Gastroesophageal sphincter (tissue), 4 donors: ENCODE measurements around the gene MT1G. TPM values are rescaled to one million over a fixed set of nuclear protein-coding genes. Genes with fewer than 3 reads are reported as not detected.

Source experiments
- ATAC-seq: fragments of 150-250 bp; one replicate; pipeline ENCODE4 v1.9.1; 2016; ENCODE audit warnings: mild to moderate bottlenecking, moderate library complexity
- H3K27ac ChIP-seq, 4 donors: fragments of 200-600 bp; sonication (generic) in 3 of 4; 1 replicate in 3 of 4; 2 replicates in 1 of 4; pipeline ENCODE4 v1.5.1; 2016 to 2019
- H3K27me3 ChIP-seq: fragments of 200-600 bp; sonication (generic); one replicate; pipeline ENCODE4 v1.5.1; 2019
- H3K36me3 ChIP-seq, 2 donors: fragments of 200-600 bp; sonication (generic); one replicate each; pipeline ENCODE4 v1.5.1; 2019; ENCODE audit warnings: control low read depth in 1 of 2
- H3K4me1 ChIP-seq, 3 donors: fragments of 200-600 bp; sonication (generic); 1 replicate in 2 of 3; 2 replicates in 1 of 3; pipeline ENCODE4 v1.5.1; 2016 to 2019; ENCODE audit warnings: control low read depth in 2 of 3
- H3K4me3 ChIP-seq, 2 donors: fragments of 200-600 bp; sonication (generic); one replicate each; pipeline ENCODE4 v1.5.1; 2019; ENCODE audit warnings: mild to moderate bottlenecking in 1 of 2, moderate library complexity in 1 of 2
- H3K9me3 ChIP-seq, 3 donors: fragments of 200-600 bp; sonication (generic); one replicate each; pipeline ENCODE4 v1.5.1; 2017 to 2019; ENCODE audit warnings: control low read depth in 2 of 3
- EP300 ChIP-seq: sonication (generic); formaldehyde crosslinking; IDR thresholded peaks from one replicate; pipeline ENCODE4 v1.6.1; 2017; ENCODE audit warnings: antibody characterized with exemption, mild to moderate bottlenecking
- POLR2A ChIP-seq, 2 donors: fragments of 450-650 bp; IDR thresholded peaks; one replicate each; pipeline ENCODE4 v1.6.1; 2017; ENCODE audit warnings: antibody characterized with exemption in 2 of 2, mild to moderate bottlenecking in 2 of 2, moderate library complexity in 1 of 2
- POLR2AphosphoS5 ChIP-seq: sonication (generic); formaldehyde crosslinking; IDR thresholded peaks from one replicate; pipeline ENCODE4 v1.6.1; 2017; ENCODE audit warnings: antibody characterized with exemption
- WGBS, 2 donors: methylation state at CpG; one replicate each; pipeline ENCODE4 v1.1.5; 2018; ENCODE audit warnings: low coverage in 1 of 2; 5-methylcytosine and 5-hydroxymethylcytosine counted together
- total RNA-seq, 4 donors: library from RNA; depleted of rRNA; stranded (reverse); fragments of >200 nt; gene quantifications; one replicate each; pipeline ENCODE4 v1.1.0, GENCODE V29; 2016
- TF ChIP-seq, protein P1 (sequence below), 4 experiments: fragments of 200-600 bp in 2 of 4; fragments of 450-650 bp in 2 of 4; sonication (generic) in 1 of 4; IDR thresholded peaks; one replicate each; pipeline ENCODE4 v1.5.1; 2017 to 2019; ENCODE audit warnings: antibody characterized with exemption in 4 of 4, mild to moderate bottlenecking in 2 of 4, moderate library complexity in 2 of 4

MT1G gene
- total RNA-seq, 4 donors from 2014 or later: 16.0 to 40.0 (median 21.6) TPM; not detected in 1

DNA sequence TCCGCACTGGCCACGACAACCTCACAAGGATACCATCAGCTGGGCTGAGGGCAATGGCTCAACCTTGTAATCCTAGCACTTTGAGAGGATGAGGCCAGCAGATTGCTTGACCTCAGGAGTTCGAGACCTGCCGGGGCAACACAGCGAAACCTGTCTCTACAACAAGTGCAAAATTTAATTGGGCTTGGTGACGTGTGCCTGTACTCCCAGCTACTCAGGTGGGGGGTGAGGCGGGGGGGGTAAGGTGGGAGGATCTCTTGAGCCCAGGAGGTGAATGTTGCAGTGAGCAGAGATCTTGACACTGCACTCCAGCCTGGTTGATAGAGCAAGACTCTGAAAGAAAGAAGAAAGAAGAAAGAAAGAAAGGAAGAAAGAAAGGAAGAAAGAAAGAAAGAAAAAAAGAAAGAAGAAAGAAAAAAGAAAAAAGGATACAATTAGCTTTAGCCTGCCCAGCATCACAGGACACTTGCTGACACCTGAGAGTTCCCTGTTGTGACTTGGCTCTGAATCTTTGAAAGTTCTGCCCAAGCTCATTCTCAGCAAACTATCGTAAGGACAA lies 47.4 kb downstream of the MT1G start:
- Histone ChIP-seq H3K4me3 (no peak overlapping the region), H3K27me3 (no peaks in the 10 kb centered on the region), H3K27ac (no peak overlapping the region), H3K9me3 (no peaks in the 10 kb centered on the region), H3K36me3 (no peaks in the 10 kb centered on the region), H3K4me1 (peaks cover 0 to 36% (median 13%) of the 10 kb centered on the region in 3 donors)
- TF ChIP-seq POLR2A (IDR thresholded peaks at IDR 0.05) (no peak), POLR2AphosphoS5 (no peak), EP300 (no peak)
- TF ChIP-seq, protein P1, sequence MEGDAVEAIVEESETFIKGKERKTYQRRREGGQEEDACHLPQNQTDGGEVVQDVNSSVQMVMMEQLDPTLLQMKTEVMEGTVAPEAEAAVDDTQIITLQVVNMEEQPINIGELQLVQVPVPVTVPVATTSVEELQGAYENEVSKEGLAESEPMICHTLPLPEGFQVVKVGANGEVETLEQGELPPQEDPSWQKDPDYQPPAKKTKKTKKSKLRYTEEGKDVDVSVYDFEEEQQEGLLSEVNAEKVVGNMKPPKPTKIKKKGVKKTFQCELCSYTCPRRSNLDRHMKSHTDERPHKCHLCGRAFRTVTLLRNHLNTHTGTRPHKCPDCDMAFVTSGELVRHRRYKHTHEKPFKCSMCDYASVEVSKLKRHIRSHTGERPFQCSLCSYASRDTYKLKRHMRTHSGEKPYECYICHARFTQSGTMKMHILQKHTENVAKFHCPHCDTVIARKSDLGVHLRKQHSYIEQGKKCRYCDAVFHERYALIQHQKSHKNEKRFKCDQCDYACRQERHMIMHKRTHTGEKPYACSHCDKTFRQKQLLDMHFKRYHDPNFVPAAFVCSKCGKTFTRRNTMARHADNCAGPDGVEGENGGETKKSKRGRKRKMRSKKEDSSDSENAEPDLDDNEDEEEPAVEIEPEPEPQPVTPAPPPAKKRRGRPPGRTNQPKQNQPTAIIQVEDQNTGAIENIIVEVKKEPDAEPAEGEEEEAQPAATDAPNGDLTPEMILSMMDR (IDR thresholded peaks at IDR 0.05): no peak
- WGBS, 2 donors: 95% methylated on average over 3 of the region's 8 CpGs; no CpG with 5 or more reads in 1 of the 2 donors
- no peak for ATAC-seq

DNA sequence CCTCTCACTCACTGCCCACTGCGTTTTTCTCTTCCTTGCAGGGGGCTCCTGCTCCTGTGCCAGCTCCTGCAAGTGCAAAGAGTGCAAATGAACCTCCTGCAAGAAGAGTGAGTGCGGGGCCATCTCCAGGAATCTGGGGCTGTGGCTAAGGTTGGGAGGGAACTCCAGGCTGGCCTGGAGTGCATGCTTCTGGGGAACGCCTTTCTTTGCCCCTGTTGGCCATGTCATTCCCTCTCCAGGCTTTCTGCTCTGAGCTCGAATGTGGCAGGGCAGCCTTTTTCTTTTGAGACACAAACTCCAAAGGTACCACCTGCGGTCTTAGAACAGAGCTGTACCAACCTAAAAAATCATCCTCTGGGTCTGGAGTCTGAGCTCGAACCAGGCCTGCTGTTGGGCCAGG lies 49.7 kb downstream of the MT1G start:
- TF ChIP-seq, protein P1 (IDR thresholded peaks at IDR 0.05): no peak
- no peak for TF ChIP-seq EP300
- no peak for TF ChIP-seq POLR2AphosphoS5
- TF ChIP-seq POLR2A (IDR thresholded peaks at IDR 0.05): no peak
- Histone ChIP-seq H3K27me3 (no peaks in the 10 kb centered on the region), H3K4me1 (peaks cover 0 to 28% (median 10%) of the 10 kb centered on the region in 3 donors), H3K36me3 (no peaks in the 10 kb centered on the region), H3K4me3 (no peak overlapping the region), H3K27ac (peak overlapping the region in 2 of 4 donors; percentile 66), H3K9me3 (no peaks in the 10 kb centered on the region)
- WGBS, 2 donors: 84% methylated on average over 5 of the region's 6 CpGs; no CpG with 5 or more reads in 1 of the 2 donors
- no peak for ATAC-seq

DNA sequence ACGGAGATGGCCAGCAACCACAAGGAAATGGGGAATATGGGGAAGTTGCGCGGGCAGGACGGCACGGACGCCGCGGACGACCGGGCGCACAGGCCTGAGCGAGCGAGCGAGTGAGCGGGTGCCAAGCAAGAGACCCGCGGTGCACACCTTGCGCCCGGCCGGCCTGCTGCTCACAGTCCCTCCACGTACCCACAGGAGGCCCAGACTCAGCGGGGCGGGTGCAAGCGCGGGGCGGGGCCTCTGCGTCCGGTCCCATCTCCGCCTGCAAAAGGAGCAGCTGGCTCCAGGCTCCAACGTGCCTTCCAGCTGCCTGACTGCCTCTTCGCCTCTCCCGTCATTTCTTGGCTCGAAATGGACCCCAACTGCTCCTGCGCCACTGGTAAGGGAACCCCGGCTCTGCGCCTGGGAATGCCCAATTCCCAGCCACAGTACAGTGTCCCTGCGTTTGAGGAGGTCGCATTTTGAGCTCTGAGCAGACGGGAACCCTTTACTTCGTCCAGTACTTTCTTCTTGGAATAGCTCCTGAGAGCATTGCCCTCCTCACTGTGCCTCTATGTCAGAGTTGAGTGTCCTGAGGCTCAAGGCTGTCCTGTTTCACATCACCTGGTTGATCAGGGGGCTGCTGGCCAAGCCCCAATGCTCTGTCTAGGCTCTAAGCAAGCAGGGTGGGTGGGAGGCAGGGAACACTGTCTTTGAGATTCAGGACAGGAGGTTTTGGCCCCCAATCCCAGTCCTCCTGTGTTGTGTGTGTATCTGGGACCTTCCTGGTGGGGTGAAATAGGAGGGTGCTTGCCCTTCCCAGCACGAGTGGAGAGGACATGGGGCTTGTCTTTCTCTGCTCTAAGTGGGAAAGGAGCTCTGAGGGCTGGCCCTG lies 50.4 kb downstream of the MT1G start:
- Histone ChIP-seq H3K27me3 (no peaks in the 10 kb centered on the region), H3K4me3 (peak overlapping the region; percentile 11 to 49), H3K9me3 (no peaks in the 10 kb centered on the region), H3K4me1 (peaks cover 0 to 28% (median 10%) of the 10 kb centered on the region in 3 donors), H3K36me3 (no peaks in the 10 kb centered on the region), H3K27ac (peak overlapping the region in 3 of 4 donors; percentile 66 to 67 (median 66))
- 0 to 7% methylated on average over 2 to 12 of the region's 41 CpGs for WGBS, 2 donors
- peak; percentile 91 for ATAC-seq
- TF ChIP-seq, protein P1 (IDR thresholded peaks at IDR 0.05): peak in 3 of 4 experiments; percentile 14 to 28 (median 18)
- TF ChIP-seq POLR2AphosphoS5: peak; percentile 74
- TF ChIP-seq EP300: no peak

Other genes starting within 250 kb of the MT1G start
- 100 to 1,000 TPM; 172 to 216 (median 194) TPM for gene AMFR, start 242.5 kb downstream of the MT1G start, total RNA-seq
- gene NUDT21, start 216.7 kb downstream of the MT1G start, total RNA-seq: 10 to 100 TPM; 43.0 to 72.6 (median 55.6) TPM
- 10 to 100 TPM; 40.6 to 55.1 (median 50.4) TPM for gene OGFOD1, start 216.5 kb downstream of the MT1G start, total RNA-seq
- gene BBS2, start 148.0 kb downstream of the MT1G start, total RNA-seq: 10 to 100 TPM; 29.4 to 51.2 (median 45.5) TPM
- not detected for gene MT4, start 103.0 kb downstream of the MT1G start, total RNA-seq
- gene MT3, start 78.5 kb downstream of the MT1G start, total RNA-seq: 1 to 10 TPM in 2 of 4 donors, not detected in 2; 2.0 to 3.6 TPM
- 100 to 1,000 TPM in 2 of 4 donors, 10 to 100 TPM in 2; 27.2 to 216 (median 119) TPM for gene MT2A, start 59.5 kb downstream of the MT1G start, total RNA-seq
- gene MT1E, start 42.3 kb downstream of the MT1G start, total RNA-seq: 100 to 1,000 TPM; 101 to 194 (median 144) TPM
- 10 to 100 TPM in 2 of 4 donors, 1 to 10 TPM in 2; 2.6 to 36.9 (median 6.9) TPM for gene MT1M, start 35.4 kb downstream of the MT1G start, total RNA-seq
- 100 to 1,000 TPM in 1 of 4 donors, 10 to 100 TPM in 1, 1 to 10 TPM in 1, not detected in 1; 9.9 to 171 (median 25.5) TPM for gene MT1A, start 29.4 kb downstream of the MT1G start, total RNA-seq
- not detected for gene MT1B, start 16.2 kb downstream of the MT1G start, total RNA-seq
- gene MT1F, start 10.1 kb downstream of the MT1G start, total RNA-seq: 1 to 10 TPM in 2 of 4 donors, not detected in 2; 1.7 to 4.6 TPM
- not detected for gene MT1H, start 1.7 kb upstream of the MT1G start, total RNA-seq
- 100 to 1,000 TPM; 265 to 685 (median 330) TPM for gene MT1X, start 14.4 kb upstream of the MT1G start, total RNA-seq
- 10 to 100 TPM; 37.6 to 39.3 (median 38.9) TPM for gene NUP93, start 62.1 kb upstream of the MT1G start, total RNA-seq
- gene SLC12A3, start 197.1 kb upstream of the MT1G start, total RNA-seq: not detected